Measurements from ENCODE around the gene PPP1R13B.
A peak's percentile ranks its signal among the peaks of the same experiment; 100 is the strongest.

The PPP1R13B gene

GRCh38 chr14:103847451-103848174, at the start of gene PPP1R13B:
Gene PPP1R13B (minus strand): TSS chr14:103847575. CDS start chr14:103847307, 268 bp downstream.
- peak; percentile 94 for DNase-seq (ENCODE audit: low read depth)
- TF ChIP-seq CTCF (IDR thresholded peaks at IDR 0.05; ENCODE audit: insufficient read depth, low read depth, low read length, missing control alignments): no peak
- peak within 1 kb of the TSS; percentile 72 for H3K4me3 ChIP-seq (ENCODE audit: low read length)

GRCh38 chr14:103896578-103896977, 49.2 kb upstream of the PPP1R13B start:
- no peak overlapping the region for H3K4me3 ChIP-seq (ENCODE audit: low read length)
- DNase-seq (ENCODE audit: low read depth): no peak
- TF ChIP-seq CTCF (IDR thresholded peaks at IDR 0.05; ENCODE audit: insufficient read depth, low read depth, low read length, missing control alignments): no peak

GRCh38 chr14:103894723-103895059, 47.3 kb upstream of the PPP1R13B start:
- no peak for DNase-seq (ENCODE audit: low read depth)
- no peak overlapping the region for H3K4me3 ChIP-seq (ENCODE audit: low read length)
- no peak for TF ChIP-seq CTCF (IDR thresholded peaks at IDR 0.05; ENCODE audit: insufficient read depth, low read depth, low read length, missing control alignments)

- no peak for TF ChIP-seq CTCF (IDR thresholded peaks at IDR 0.05; ENCODE audit: insufficient read depth, low read depth, low read length, missing control alignments)
- no peak overlapping the region for H3K4me3 ChIP-seq (ENCODE audit: low read length)
Observed at GRCh38 chr14:103894034-103894722, 46.8 kb upstream of the PPP1R13B start.

GRCh38 chr14:103892247-103892646, 44.9 kb upstream of the PPP1R13B start:
- no peak overlapping the region for H3K4me3 ChIP-seq (ENCODE audit: low read length)
- no peak for TF ChIP-seq CTCF (IDR thresholded peaks at IDR 0.05; ENCODE audit: insufficient read depth, low read depth, low read length, missing control alignments)
- DNase-seq (ENCODE audit: low read depth): no peak

More at GRCh38 chr14:103894034-103894722, 46.8 kb upstream of the PPP1R13B start:
- DNase-seq (ENCODE audit: low read depth): no peak

- no peak overlapping the region for H3K4me3 ChIP-seq (ENCODE audit: low read length)
- no peak for DNase-seq (ENCODE audit: low read depth)
- no peak for TF ChIP-seq CTCF (IDR thresholded peaks at IDR 0.05; ENCODE audit: insufficient read depth, low read depth, low read length, missing control alignments)
Observed at GRCh38 chr14:103891667-103892215, 44.4 kb upstream of the PPP1R13B start.

All from epithelial cell of esophagus (primary cell).